Hepatocyte (in vitro differentiated cells): ENCODE results near the gene TPRX1. TPM values are rescaled to one million over a fixed set of nuclear protein-coding genes. Genes with fewer than 3 reads are reported as not detected.

Experiments
- DNase-seq: peaks from one replicate; pipeline ENCODE4 v3.0.0-alpha.2; 2016; ENCODE audit warnings: low spot score
- H2AFZ ChIP-seq: fragments of 200-600 bp; sonication (generic); 2 replicates; pipeline ENCODE4 v1.6.0; 2016; ENCODE audit warnings: antibody characterized with exemption, mild to moderate bottlenecking
- H3K27ac ChIP-seq: fragments of 200-600 bp; sonication (generic); 2 replicates; pipeline ENCODE4 v1.5.1; 2016; ENCODE audit warnings: mild to moderate bottlenecking
- H3K27me3 ChIP-seq: fragments of 200-600 bp; sonication (generic); 2 replicates; pipeline ENCODE4 v1.6.1; 2016
- H3K36me3 ChIP-seq: fragments of 200-600 bp; sonication (generic); replicated peaks from 2 replicates; pipeline ENCODE4 v1.5.1; 2016; ENCODE audit warnings: low read depth; ENCODE audit not compliant: insufficient read depth
- H3K4me1 ChIP-seq: fragments of 200-600 bp; sonication (generic); 2 replicates; pipeline ENCODE4 v1.5.1; 2016; ENCODE audit warnings: mild to moderate bottlenecking, moderate library complexity; ENCODE audit not compliant: insufficient read depth
- H3K4me2 ChIP-seq: fragments of 200-600 bp; sonication (generic); 2 replicates; pipeline ENCODE4 v1.6.0; 2016
- H3K4me3 ChIP-seq: fragments of 200-600 bp; sonication (generic); 2 replicates; pipeline ENCODE4 v1.5.1; 2016; ENCODE audit warnings: mild to moderate bottlenecking
- H3K79me2 ChIP-seq: fragments of 200-600 bp; sonication (generic); 2 replicates; pipeline ENCODE4 v1.6.0; 2017; ENCODE audit warnings: mild to moderate bottlenecking
- H3K9me2 ChIP-seq: fragments of 200-600 bp; sonication (generic); replicated peaks from 2 replicates; pipeline ENCODE4 v1.6.0; 2017; ENCODE audit warnings: mild to moderate bottlenecking; ENCODE audit not compliant: insufficient read depth
- H3K9me3 ChIP-seq: fragments of 200-600 bp; sonication (generic); 2 replicates; pipeline ENCODE4 v1.5.1; 2016; ENCODE audit warnings: low read depth, mild to moderate bottlenecking
- H4K20me1 ChIP-seq: fragments of 200-600 bp; sonication (generic); 2 replicates; pipeline ENCODE4 v1.6.0; 2016; ENCODE audit warnings: mild to moderate bottlenecking; ENCODE audit not compliant: insufficient read depth, poor library complexity, severe bottlenecking
- CTCF ChIP-seq: fragments of 200-600 bp; sonication (generic); IDR thresholded peaks from 2 replicates; pipeline ENCODE4 v1.5.1; 2016; ENCODE audit warnings: antibody characterized with exemption, mild to moderate bottlenecking; ENCODE audit not compliant: poor library complexity
- EZH2 ChIP-seq: fragments of 200-600 bp; sonication (generic); IDR thresholded peaks from 2 replicates; pipeline ENCODE4 v1.6.1; 2016; ENCODE audit warnings: antibody characterized with exemption, mild to moderate bottlenecking, borderline replicate concordance
- EZH2phosphoT487 ChIP-seq: fragments of 200-600 bp; sonication (generic); IDR thresholded peaks from one replicate; pipeline ENCODE4 v1.6.1; 2018; ENCODE audit warnings: antibody characterized with exemption, mild to moderate bottlenecking, low read depth, moderate library complexity; ENCODE audit not compliant: unreplicated experiment, severe bottlenecking
- WGBS: methylation state at CpG from one replicate; pipeline ENCODE4 v1.1.6; 2016; ENCODE audit warnings: low lambda C conversion rate; ENCODE audit errors: missing lambda C conversion rate; 5-methylcytosine and 5-hydroxymethylcytosine counted together
- polyA plus RNA-seq: library from polyadenylated mRNA; unstranded; fragments of >200 nt; fragmentation: Nextera tagmentation; extraction: Ambion mirVana; gene quantifications from 2 replicates; pipeline ENCODE4 v1.2.1, GENCODE V29; 2016
- total RNA-seq: library from RNA; depleted of rRNA; stranded (reverse); fragments of >200 nt; gene quantifications from 2 replicates; pipeline ENCODE4 v1.2.3, GENCODE V29; 2014

TPRX1 gene
- total and polyA plus RNA-seq, 2 experiments from 2014 or later = not detected

- H3K4me3 ChIP-seq = no peak overlapping the region
- no peaks in the 10 kb centered on the region for H3K4me1 ChIP-seq
- H3K27me3 ChIP-seq = no peaks in the 10 kb centered on the region
- no peak overlapping the region for H3K4me2 ChIP-seq
- H3K9me3 ChIP-seq = no peaks in the 10 kb centered on the region
- DNase-seq = no peak
- TF ChIP-seq EZH2 = no peak
- TF ChIP-seq EZH2phosphoT487 = no peak
- H4K20me1 ChIP-seq = no peaks in the 10 kb centered on the region
- no peaks in the 10 kb centered on the region for H3K9me2 ChIP-seq
- no peak overlapping the region for H3K27ac ChIP-seq
- no peaks in the 10 kb centered on the region for H3K79me2 ChIP-seq
- no peak overlapping the region for H2AFZ ChIP-seq
- 69% methylated on average over 14 of the region's 14 CpGs for WGBS
- H3K36me3 ChIP-seq = no peaks in the 10 kb centered on the region
Observed at GRCh38 chr19:47797996-47798903, 6.1 kb downstream of the TPRX1 start.

- DNase-seq = no peak
- H3K27ac ChIP-seq = no peak overlapping the region
- no peak overlapping the region for H3K4me2 ChIP-seq
- no peaks in the 10 kb centered on the region for H3K4me1 ChIP-seq
- H3K9me3 ChIP-seq = no peaks in the 10 kb centered on the region
- no peaks in the 10 kb centered on the region for H3K9me2 ChIP-seq
- TF ChIP-seq CTCF = no peak
- TF ChIP-seq EZH2phosphoT487 = no peak
- no peak for TF ChIP-seq EZH2
- WGBS = 94% methylated on average over 2 of the region's 2 CpGs
- no peak overlapping the region for H2AFZ ChIP-seq
- H4K20me1 ChIP-seq = no peaks in the 10 kb centered on the region
- H3K27me3 ChIP-seq = no peaks in the 10 kb centered on the region
- H3K4me3 ChIP-seq = no peak overlapping the region
- H3K79me2 ChIP-seq = no peaks in the 10 kb centered on the region
- no peaks in the 10 kb centered on the region for H3K36me3 ChIP-seq
Observed at GRCh38 chr19:47796785-47797184, 7.6 kb downstream of the TPRX1 start.

- no peak overlapping the region for H3K4me3 ChIP-seq
- H3K27ac ChIP-seq = no peak overlapping the region
- TF ChIP-seq EZH2 = no peak
- no peak for TF ChIP-seq CTCF
- no peaks in the 10 kb centered on the region for H3K27me3 ChIP-seq
- no peaks in the 10 kb centered on the region for H4K20me1 ChIP-seq
- H3K36me3 ChIP-seq = no peaks in the 10 kb centered on the region
- no peak for DNase-seq
- 84% methylated on average over 18 of the region's 18 CpGs for WGBS
- H3K9me2 ChIP-seq = no peaks in the 10 kb centered on the region
- no peak overlapping the region for H3K4me2 ChIP-seq
- no peaks in the 10 kb centered on the region for H3K4me1 ChIP-seq
- H2AFZ ChIP-seq = no peak overlapping the region
- no peaks in the 10 kb centered on the region for H3K9me3 ChIP-seq
- H3K79me2 ChIP-seq = no peaks in the 10 kb centered on the region
Observed at GRCh38 chr19:47794526-47794925, 9.8 kb downstream of the TPRX1 start.

GRCh38 chr19:47792616-47793015 lies 11.7 kb downstream of the TPRX1 start:
- TF ChIP-seq CTCF (no peak), EZH2 (no peak), EZH2phosphoT487 (no peak)
- WGBS = 100% methylated on average over 1 of the region's 1 CpG
- Histone ChIP-seq H3K4me1 (no peaks in the 10 kb centered on the region), H4K20me1 (no peaks in the 10 kb centered on the region), H3K79me2 (no peaks in the 10 kb centered on the region), H2AFZ (no peak overlapping the region), H3K9me3 (no peaks in the 10 kb centered on the region), H3K36me3 (no peaks in the 10 kb centered on the region), H3K4me2 (no peak overlapping the region), H3K27ac (no peak overlapping the region), H3K9me2 (no peaks in the 10 kb centered on the region), H3K27me3 (no peaks in the 10 kb centered on the region), H3K4me3 (no peak overlapping the region)
- DNase-seq = no peak
